ENCODE measurements around the gene SLC7A8. TPM values are rescaled to one million over a fixed set of nuclear protein-coding genes. Genes with fewer than 3 reads are reported as not detected.

Gene SLC7A8
- polyA plus RNA-seq, 1 experiment: 0.78 TPM

GRCh38 chr14:23125933-23126524 is 57.4 kb downstream of the SLC7A8 start:
- Histone ChIP-seq H3K27ac (ENCODE audit: low read depth, low read length) (no peak overlapping the region), H3K27me3 (ENCODE audit: control insufficient read depth, insufficient read depth, low read length) (peaks cover 15% of the 10 kb centered on the region), H3K4me3 (ENCODE audit: low read depth, low read length) (no peak overlapping the region), H3K9me3 (ENCODE audit: control insufficient read depth, insufficient read depth, low read length) (no peaks in the 10 kb centered on the region)
- POLR2A ChIA-PET: no interaction called here
- DNase-seq (ENCODE audit: low read depth, low spot score): no peak
- TF ChIP-seq CTCF (IDR thresholded peaks at IDR 0.05; ENCODE audit: low read depth, low read length): no peak
- CTCF ChIA-PET: interaction anchor here (1.2 to 13.3 kb wide), 2 partner anchors 55 to 175 kb away, joined by 3 to 818 read pairs; partner anchors contain the start of gene SLC7A8

DNA sequence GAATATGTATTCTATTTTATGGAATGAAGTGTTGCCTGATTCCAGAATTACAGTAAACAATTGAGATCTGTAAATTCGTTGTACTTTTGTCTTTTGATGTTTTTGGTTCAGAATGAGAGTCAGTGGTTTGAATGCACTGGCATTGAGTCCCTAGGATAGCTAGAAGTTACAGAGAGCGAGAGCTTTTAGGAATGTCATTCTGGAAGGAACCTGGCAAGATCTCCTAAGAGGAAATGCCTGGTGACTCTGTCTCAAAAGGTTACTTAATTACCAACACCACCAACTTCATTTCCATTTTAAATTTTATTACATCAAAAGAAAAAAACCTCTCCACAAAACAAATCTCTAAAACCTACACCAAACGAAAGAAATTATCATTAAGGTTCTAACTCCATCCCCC is 58.4 kb downstream of the SLC7A8 start:
- Histone ChIP-seq H3K27me3 (ENCODE audit: control insufficient read depth, insufficient read depth, low read length) (peaks cover 15% of the 10 kb centered on the region), H3K9me3 (ENCODE audit: control insufficient read depth, insufficient read depth, low read length) (no peaks in the 10 kb centered on the region), H3K27ac (ENCODE audit: low read depth, low read length) (no peak overlapping the region), H3K4me3 (ENCODE audit: low read depth, low read length) (no peak overlapping the region)
- POLR2A ChIA-PET: no interaction called here
- no peak for TF ChIP-seq CTCF (IDR thresholded peaks at IDR 0.05; ENCODE audit: low read depth, low read length)
- CTCF ChIA-PET: interaction anchor here (0.7 to 13.3 kb wide), 3 partner anchors 48 to 176 kb away, joined by 3 to 818 read pairs (median 3); partner anchors contain the start of gene SLC7A8
- DNase-seq (ENCODE audit: low read depth, low spot score): no peak

- peaks cover 13% of the 10 kb centered on the region for H3K27me3 ChIP-seq (ENCODE audit: control insufficient read depth, insufficient read depth, low read length)
- CTCF ChIA-PET: interaction anchor here (13.3 kb wide), 1 partner anchor 56 kb away, joined by 818 read pairs; the partner anchor contains the start of gene SLC7A8
- POLR2A ChIA-PET: interaction anchor here (0.5 kb wide), 1 partner anchor 69 kb away, joined by 7 read pairs; no protein-coding TSS in a partner anchor
- DNase-seq (ENCODE audit: low read depth, low spot score): no peak
- no peak for TF ChIP-seq CTCF (IDR thresholded peaks at IDR 0.05; ENCODE audit: low read depth, low read length)
- H3K27ac ChIP-seq (ENCODE audit: low read depth, low read length): no peak overlapping the region
- H3K4me3 ChIP-seq (ENCODE audit: low read depth, low read length): no peak overlapping the region
- no peaks in the 10 kb centered on the region for H3K9me3 ChIP-seq (ENCODE audit: control insufficient read depth, insufficient read depth, low read length)
These were observed 59.0 kb downstream of the SLC7A8 start for GRCh38 chr14:23124337-23124954.

DNA sequence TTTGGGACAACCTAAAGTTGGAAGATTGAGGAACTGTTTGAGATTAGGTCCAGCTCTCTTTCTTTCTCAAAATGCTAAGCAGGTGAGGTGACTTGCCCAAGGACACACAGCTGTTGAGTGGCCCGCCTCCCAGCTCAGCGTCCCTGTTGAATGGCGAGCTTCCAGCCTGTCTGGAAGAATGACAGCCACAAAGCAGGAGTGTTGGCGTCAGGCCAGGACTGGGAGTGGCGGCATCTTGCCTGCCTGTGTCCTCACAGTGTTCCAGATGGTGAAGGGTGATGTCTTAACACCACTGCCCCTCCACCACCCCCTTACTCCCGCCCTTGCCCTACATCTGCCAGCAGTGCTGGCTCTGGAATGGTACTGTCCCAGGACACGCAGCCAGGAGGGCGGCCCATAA is 60.0 kb downstream of the SLC7A8 start:
- DNase-seq (ENCODE audit: low read depth, low spot score): no peak
- ChIA-PET CTCF (interaction anchor here (1.0 to 13.3 kb wide), 2 partner anchors 57 to 122 kb away, joined by 3 to 818 read pairs; partner anchors contain the start of gene SLC7A8), POLR2A (no interaction called here)
- Histone ChIP-seq H3K27ac (ENCODE audit: low read depth, low read length) (no peak overlapping the region), H3K4me3 (ENCODE audit: low read depth, low read length) (no peak overlapping the region), H3K9me3 (ENCODE audit: control insufficient read depth, insufficient read depth, low read length) (no peaks in the 10 kb centered on the region; the same call in 1 of the 2 replicates), H3K27me3 (ENCODE audit: control insufficient read depth, insufficient read depth, low read length) (peaks cover 9% of the 10 kb centered on the region)
- TF ChIP-seq CTCF (IDR thresholded peaks at IDR 0.05; ENCODE audit: low read depth, low read length): no peak

- ChIA-PET POLR2A (no interaction called here), CTCF (interaction anchor here (1.0 to 13.3 kb wide), 21 partner anchors 8 to 202 kb away, joined by 3 to 818 read pairs (median 15); partner anchors contain the start of genes ACIN1, C14orf119, PPP1R3E and SLC7A8)
- DNase-seq (ENCODE audit: low read depth, low spot score): no peak
- no peak overlapping the region for H3K4me3 ChIP-seq (ENCODE audit: low read depth, low read length)
- H3K27ac ChIP-seq (ENCODE audit: low read depth, low read length): no peak overlapping the region
- peaks cover 3% of the 10 kb centered on the region; the same call in 1 of the 2 replicates for H3K9me3 ChIP-seq (ENCODE audit: control insufficient read depth, insufficient read depth, low read length)
- H3K27me3 ChIP-seq (ENCODE audit: control insufficient read depth, insufficient read depth, low read length): peaks cover 7% of the 10 kb centered on the region
- no peak for TF ChIP-seq CTCF (IDR thresholded peaks at IDR 0.05; ENCODE audit: low read depth, low read length)
These were observed 61.4 kb downstream of the SLC7A8 start for GRCh38 chr14:23122086-23122485.

All from AG04450 (cell line).